IMR-90 (cell line): ENCODE measurements around the gene EPSTI1.

Experiments
- BHLHE40 ChIP-seq: fragments of 150-350 bp; IDR thresholded peaks from 2 replicates; pipeline ENCODE4 v1.6.1; 2016; ENCODE audit warnings: mild to moderate bottlenecking, low read depth, low read length
- CEBPB ChIP-seq: IDR thresholded peaks from 2 replicates; pipeline ENCODE4 v1.6.1; 2012; ENCODE audit warnings: low read depth, low read length, improper control_type of control experiment
- CHD1 ChIP-seq: IDR thresholded peaks from 2 replicates; pipeline ENCODE4 v1.6.1; 2012; ENCODE audit warnings: low read depth, low read length, improper control_type of control experiment
- FOS ChIP-seq: fragments of 150-350 bp; IDR thresholded peaks from 2 replicates; pipeline ENCODE4 v1.6.1; 2016; ENCODE audit warnings: low read depth, low read length
- MAZ ChIP-seq: IDR thresholded peaks from 2 replicates; pipeline ENCODE4 v1.6.1; 2012; ENCODE audit warnings: low read depth, mild to moderate bottlenecking, low read length, improper control_type of control experiment, moderate library complexity, borderline replicate concordance
- MXI1 ChIP-seq: IDR thresholded peaks from 2 replicates; pipeline ENCODE4 v1.6.1; 2012; ENCODE audit warnings: low read depth, mild to moderate bottlenecking, low read length, moderate library complexity, borderline replicate concordance
- POLR2A ChIP-seq: IDR thresholded peaks from 2 replicates; pipeline ENCODE4 v1.6.1; 2012; ENCODE audit warnings: mild to moderate bottlenecking, low read depth, low read length
- RCOR1 ChIP-seq: IDR thresholded peaks from 2 replicates; pipeline ENCODE4 v1.6.1; 2012; ENCODE audit warnings: mild to moderate bottlenecking, low read length, improper control_type of control experiment; ENCODE audit not compliant: insufficient replicate concordance
- RFX5 ChIP-seq: IDR thresholded peaks from 2 replicates; pipeline ENCODE4 v1.8.0; 2012; ENCODE audit warnings: low read depth, mild to moderate bottlenecking, low read length, moderate library complexity
- TF ChIP-seq, protein P1 (sequence below): conservative IDR thresholded peaks from 2 replicates; pipeline ENCODE4 v1.5.1; 2012; ENCODE audit warnings: mild to moderate bottlenecking, low read depth, low read length, improper control_type of control experiment
- TF ChIP-seq, protein P2 (sequence below): fragments of 150-350 bp; IDR thresholded peaks from 2 replicates; pipeline ENCODE4 v1.6.1; 2017; ENCODE audit warnings: mild to moderate bottlenecking, antibody characterized with exemption, low read length, low read depth
- TF ChIP-seq, protein P3 (sequence below): fragments of 150-350 bp; IDR thresholded peaks from 2 replicates; pipeline ENCODE4 v1.6.1; 2016; ENCODE audit warnings: low read depth, mild to moderate bottlenecking, low read length, moderate library complexity, borderline replicate concordance

DNA sequence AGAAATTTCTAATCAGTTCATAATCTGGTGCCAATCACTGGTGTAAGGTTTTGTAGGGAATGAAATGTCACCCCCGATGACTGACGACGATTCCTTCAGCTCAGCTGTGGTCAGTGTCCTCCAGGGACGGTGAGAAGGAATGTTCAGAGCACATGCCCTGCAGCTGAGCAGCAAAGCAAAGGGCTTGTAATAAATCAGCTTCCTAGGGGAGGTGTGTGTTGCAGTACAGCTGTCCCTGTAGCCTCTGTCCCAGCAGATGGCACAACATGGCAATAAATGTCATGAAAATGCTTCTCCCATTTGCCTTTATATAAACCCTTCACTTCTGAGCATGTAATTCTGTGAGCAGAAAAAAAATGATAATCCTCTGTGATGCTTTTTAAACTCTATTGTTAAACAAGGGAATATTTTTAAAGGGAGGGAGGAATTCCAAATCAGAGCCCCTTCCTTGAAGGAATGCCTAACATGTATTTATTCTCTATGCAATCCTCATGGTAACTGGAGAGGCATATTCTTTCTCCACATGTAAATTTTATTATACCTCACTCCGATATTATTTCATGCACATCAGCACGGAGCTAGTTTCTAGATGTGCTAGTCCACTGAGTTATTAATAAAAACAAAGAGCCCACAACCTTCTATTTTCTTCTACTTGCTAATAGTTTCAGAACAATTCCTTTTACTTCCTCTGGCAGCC is 108.1 kb downstream of the EPSTI1 start:
- TF ChIP-seq, protein P1, sequence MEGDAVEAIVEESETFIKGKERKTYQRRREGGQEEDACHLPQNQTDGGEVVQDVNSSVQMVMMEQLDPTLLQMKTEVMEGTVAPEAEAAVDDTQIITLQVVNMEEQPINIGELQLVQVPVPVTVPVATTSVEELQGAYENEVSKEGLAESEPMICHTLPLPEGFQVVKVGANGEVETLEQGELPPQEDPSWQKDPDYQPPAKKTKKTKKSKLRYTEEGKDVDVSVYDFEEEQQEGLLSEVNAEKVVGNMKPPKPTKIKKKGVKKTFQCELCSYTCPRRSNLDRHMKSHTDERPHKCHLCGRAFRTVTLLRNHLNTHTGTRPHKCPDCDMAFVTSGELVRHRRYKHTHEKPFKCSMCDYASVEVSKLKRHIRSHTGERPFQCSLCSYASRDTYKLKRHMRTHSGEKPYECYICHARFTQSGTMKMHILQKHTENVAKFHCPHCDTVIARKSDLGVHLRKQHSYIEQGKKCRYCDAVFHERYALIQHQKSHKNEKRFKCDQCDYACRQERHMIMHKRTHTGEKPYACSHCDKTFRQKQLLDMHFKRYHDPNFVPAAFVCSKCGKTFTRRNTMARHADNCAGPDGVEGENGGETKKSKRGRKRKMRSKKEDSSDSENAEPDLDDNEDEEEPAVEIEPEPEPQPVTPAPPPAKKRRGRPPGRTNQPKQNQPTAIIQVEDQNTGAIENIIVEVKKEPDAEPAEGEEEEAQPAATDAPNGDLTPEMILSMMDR, result no peak
- TF ChIP-seq, protein P2, sequence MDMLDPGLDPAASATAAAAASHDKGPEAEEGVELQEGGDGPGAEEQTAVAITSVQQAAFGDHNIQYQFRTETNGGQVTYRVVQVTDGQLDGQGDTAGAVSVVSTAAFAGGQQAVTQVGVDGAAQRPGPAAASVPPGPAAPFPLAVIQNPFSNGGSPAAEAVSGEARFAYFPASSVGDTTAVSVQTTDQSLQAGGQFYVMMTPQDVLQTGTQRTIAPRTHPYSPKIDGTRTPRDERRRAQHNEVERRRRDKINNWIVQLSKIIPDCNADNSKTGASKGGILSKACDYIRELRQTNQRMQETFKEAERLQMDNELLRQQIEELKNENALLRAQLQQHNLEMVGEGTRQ, result no peak
- TF ChIP-seq POLR2A (no peak), MXI1 (no peak), BHLHE40 (peak; percentile 54; the same call in 1 of the 2 replicates), RFX5 (no peak), FOS (no peak), CHD1 (no peak), CEBPB (no peak), MAZ (no peak), RCOR1 (no peak)
- TF ChIP-seq, protein P3, sequence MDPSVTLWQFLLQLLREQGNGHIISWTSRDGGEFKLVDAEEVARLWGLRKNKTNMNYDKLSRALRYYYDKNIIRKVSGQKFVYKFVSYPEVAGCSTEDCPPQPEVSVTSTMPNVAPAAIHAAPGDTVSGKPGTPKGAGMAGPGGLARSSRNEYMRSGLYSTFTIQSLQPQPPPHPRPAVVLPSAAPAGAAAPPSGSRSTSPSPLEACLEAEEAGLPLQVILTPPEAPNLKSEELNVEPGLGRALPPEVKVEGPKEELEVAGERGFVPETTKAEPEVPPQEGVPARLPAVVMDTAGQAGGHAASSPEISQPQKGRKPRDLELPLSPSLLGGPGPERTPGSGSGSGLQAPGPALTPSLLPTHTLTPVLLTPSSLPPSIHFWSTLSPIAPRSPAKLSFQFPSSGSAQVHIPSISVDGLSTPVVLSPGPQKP, result no peak
